HG03571 (cell line): ENCODE data around the gene SPATA31C2.
"Not testable (repeated sequence)": the region's sequence is repeated elsewhere in the genome, so short reads cannot be mapped to it uniquely, and the experiment has no call there.

Experiments
- ATAC-seq: cut with Tn5 transposase; IDR thresholded peaks from one replicate; pipeline ENCODE4 v1.9.1; 2021; ENCODE audit not compliant: unreplicated experiment

Gene SPATA31C2

GRCh38 chr9:88138375-88138774 is at the start of gene SPATA31C2:
Gene SPATA31C2, minus strand, starts transcription at chr9:88138475. Its CDS starts 29 bp downstream, at chr9:88138446.
- not testable (repeated sequence) for ATAC-seq

- ATAC-seq: no peak
Observed at GRCh38 chr9:88187631-88188030, 49.4 kb upstream of the SPATA31C2 start.

GRCh38 chr9:88186495-88187110 is 48.3 kb upstream of the SPATA31C2 start:
- ATAC-seq: no peak

- no peak for ATAC-seq
Observed at GRCh38 chr9:88184976-88185375, 46.7 kb upstream of the SPATA31C2 start.

GRCh38 chr9:88183798-88184495 is 45.7 kb upstream of the SPATA31C2 start:
- no peak for ATAC-seq

GRCh38 chr9:88182501-88182900 is 44.2 kb upstream of the SPATA31C2 start:
- no peak for ATAC-seq

- no peak for ATAC-seq
Observed at GRCh38 chr9:88180081-88180765, 41.9 kb upstream of the SPATA31C2 start.

- ATAC-seq: no peak
Observed at GRCh38 chr9:88179062-88179521, 40.8 kb upstream of the SPATA31C2 start.

GRCh38 chr9:88178641-88179040 is 40.4 kb upstream of the SPATA31C2 start:
- no peak for ATAC-seq

- no peak for ATAC-seq
Observed at GRCh38 chr9:88177371-88177770, 39.1 kb upstream of the SPATA31C2 start.

- ATAC-seq: no peak
Observed at GRCh38 chr9:88174324-88174723, 36.0 kb upstream of the SPATA31C2 start.

GRCh38 chr9:88173378-88173999 is 35.2 kb upstream of the SPATA31C2 start:
- no peak for ATAC-seq

- no peak for ATAC-seq
Observed at GRCh38 chr9:88169700-88170099, 31.4 kb upstream of the SPATA31C2 start.

- ATAC-seq: no peak
Observed at GRCh38 chr9:88168564-88168963, 30.3 kb upstream of the SPATA31C2 start.

GRCh38 chr9:88166660-88167059 is 28.4 kb upstream of the SPATA31C2 start:
- ATAC-seq: no peak

GRCh38 chr9:88164850-88165249 is 26.6 kb upstream of the SPATA31C2 start:
- no peak for ATAC-seq

GRCh38 chr9:88161144-88161543 is 22.9 kb upstream of the SPATA31C2 start:
- ATAC-seq: no peak

- no peak for ATAC-seq
Observed at GRCh38 chr9:88143957-88144625, 5.8 kb upstream of the SPATA31C2 start.

GRCh38 chr9:88143179-88143578 is 4.9 kb upstream of the SPATA31C2 start:
- ATAC-seq: no peak

- not testable (repeated sequence) for ATAC-seq
Observed at GRCh38 chr9:88133552-88133951, 4.7 kb downstream of the SPATA31C2 start.

GRCh38 chr9:88129556-88129955 is 8.7 kb downstream of the SPATA31C2 start:
- ATAC-seq: not testable (repeated sequence)
